ENCODE data around the gene GANAB.
A peak's percentile ranks its signal among the peaks of the same experiment; 100 is the strongest.

GANAB gene

GRCh38 chr11:62667460-62667859, 21.0 kb upstream of the GANAB start:
- ATAC-seq: no peak
- TF ChIP-seq PPARA (CRISPR knock-in tag; IDR thresholded peaks at IDR 0.05; ENCODE audit: borderline replicate concordance) (no peak), ZNF8 (CRISPR knock-in tag; IDR thresholded peaks at IDR 0.05) (no peak), ZNF565 (CRISPR knock-in tag; conservative IDR thresholded peaks at IDR 0.05; ENCODE audit: low read depth) (no peak), RARB (CRISPR knock-in tag; IDR thresholded peaks at IDR 0.05) (no peak)

- no peak for ATAC-seq
- TF ChIP-seq ZNF70 (CRISPR knock-in tag; IDR thresholded peaks at IDR 0.05) (no peak), ZFP3 (CRISPR knock-in tag; IDR thresholded peaks at IDR 0.05) (no peak), OSR1 (CRISPR knock-in tag; IDR thresholded peaks at IDR 0.05) (no peak), ZNF565 (CRISPR knock-in tag; conservative IDR thresholded peaks at IDR 0.05; ENCODE audit: low read depth) (no peak), TSHZ2 (CRISPR knock-in tag; IDR thresholded peaks at IDR 0.05) (no peak), TCF4 (CRISPR knock-in tag; IDR thresholded peaks at IDR 0.05; ENCODE audit: borderline replicate concordance) (no peak), BACH2 (CRISPR knock-in tag; IDR thresholded peaks at IDR 0.05; ENCODE audit: borderline replicate concordance) (no peak), GLIS3 (CRISPR knock-in tag; IDR thresholded peaks at IDR 0.05) (no peak), POU6F1 (CRISPR knock-in tag; IDR thresholded peaks at IDR 0.05; ENCODE audit: borderline replicate concordance, low read depth) (no peak), PATZ1 (CRISPR knock-in tag; IDR thresholded peaks at IDR 0.05; ENCODE audit: borderline replicate concordance) (no peak), TOX (CRISPR knock-in tag; IDR thresholded peaks at IDR 0.05; ENCODE audit: borderline replicate concordance) (no peak), ZC3H10 (CRISPR knock-in tag; IDR thresholded peaks at IDR 0.05) (no peak), SNAI2 (CRISPR knock-in tag; IDR thresholded peaks at IDR 0.05) (no peak), RARB (CRISPR knock-in tag; IDR thresholded peaks at IDR 0.05) (no peak)
Measured at GRCh38 chr11:62666259-62666926, 20.0 kb upstream of the GANAB start.

- ATAC-seq: peak; percentile 45
- no peak for TF ChIP-seq ZNF70 (CRISPR knock-in tag; IDR thresholded peaks at IDR 0.05)
- TF ChIP-seq ZFP3 (CRISPR knock-in tag; IDR thresholded peaks at IDR 0.05): 0 out of 2 replicates have a peak, but pooled peaks have one; percentile 17
Measured at GRCh38 chr11:62665599-62666258, 19.3 kb upstream of the GANAB start.

GRCh38 chr11:62665075-62665598, 18.7 kb upstream of the GANAB start, which contains the start of the genes C11orf98 and CSKMT:
Gene C11orf98, minus strand, starts transcription at chr11:62665210. Its CDS starts 41 bp downstream, at chr11:62665169.
Gene CSKMT, plus strand, starts transcription at chr11:62665312. Its CDS starts 568 bp downstream, at chr11:62665880.
- peak; percentile 92 for ATAC-seq
- peak; percentile 68; the same call in 1 of the 2 replicates for TF ChIP-seq CSDC2 (CRISPR knock-in tag; IDR thresholded peaks at IDR 0.05)
- 0 out of 2 replicates have a peak, but pooled peaks have one; percentile 74 for TF ChIP-seq ZNF565 (CRISPR knock-in tag; conservative IDR thresholded peaks at IDR 0.05; ENCODE audit: low read depth)
- TF ChIP-seq ZNF70 (CRISPR knock-in tag; IDR thresholded peaks at IDR 0.05): peak; percentile 44; the same call in 1 of the 2 replicates
- TF ChIP-seq ISL1 (CRISPR knock-in tag; IDR thresholded peaks at IDR 0.05): no peak
- peak; percentile 95 for TF ChIP-seq TOX (CRISPR knock-in tag; IDR thresholded peaks at IDR 0.05; ENCODE audit: borderline replicate concordance)
- TF ChIP-seq ZNF8 (CRISPR knock-in tag; IDR thresholded peaks at IDR 0.05): peak; percentile 73
- no peak for TF ChIP-seq OSR1 (CRISPR knock-in tag; IDR thresholded peaks at IDR 0.05)
- TF ChIP-seq CSRNP3 (CRISPR knock-in tag; IDR thresholded peaks at IDR 0.05): peak; percentile 98
- TF ChIP-seq BACH2 (CRISPR knock-in tag; IDR thresholded peaks at IDR 0.05; ENCODE audit: borderline replicate concordance): no peak
- peak; percentile 82; the same call in 1 of the 2 replicates for TF ChIP-seq PPARA (CRISPR knock-in tag; IDR thresholded peaks at IDR 0.05; ENCODE audit: borderline replicate concordance)
- TF ChIP-seq PATZ1 (CRISPR knock-in tag; IDR thresholded peaks at IDR 0.05; ENCODE audit: borderline replicate concordance): peak; percentile 91
- peak; percentile 57; the same call in 1 of the 2 replicates for TF ChIP-seq ZFP30 (CRISPR knock-in tag; IDR thresholded peaks at IDR 0.05)
- TF ChIP-seq ZC3H10 (CRISPR knock-in tag; IDR thresholded peaks at IDR 0.05): peak; percentile 88
- TF ChIP-seq TSHZ2 (CRISPR knock-in tag; IDR thresholded peaks at IDR 0.05): no peak
